H1 (cell line): ENCODE results near the gene CA14. TPM values are rescaled to one million over a fixed set of nuclear protein-coding genes. Genes with fewer than 3 reads are reported as not detected.

ENCODE experiments used
- CHD1 ChIP-seq: IDR thresholded peaks from 2 replicates; pipeline ENCODE4 v1.6.1; 2012; ENCODE audit warnings: low read depth, low read length, improper control_type of control experiment
- HDAC2 ChIP-seq, 2 experiments: fragments of 300-600 bp in 1 of 2; sonication (generic) in 1 of 2; IDR thresholded peaks; 2 replicates each; pipeline ENCODE4 v1.6.1; 2011 to 2012; ENCODE audit warnings: low read depth in 2 of 2, low read length in 2 of 2, mild to moderate bottlenecking in 2 of 2, moderate library complexity in 2 of 2, borderline replicate concordance in 1 of 2, inconsistent platforms in 1 of 2
- polyA plus RNA-seq, 7 experiments: library from polyadenylated mRNA; depleted of rRNA in 3 of 7; stranded (reverse) in 5 of 7; unstranded in 2 of 7; fragments of >200 nt in 5 of 7; fragments of 200-250 nt in 2 of 7; gene quantifications; 1 replicate in 5 of 7; 2 replicates in 1 of 7; 4 replicates in 1 of 7; pipeline versions ENCODE4 v1.2.1 to v1.2.3, GENCODE V29; 2011 to 2013; ENCODE audit warnings: missing spikeins in 2 of 7, mixed read lengths in 2 of 7
- total RNA-seq: library from RNA; stranded (reverse); fragmentation: NEBNext Ultra II Directional; extraction: Animal tissue kit (Norgen Biotek cat#: 25700); gene quantifications from 2 replicates; pipeline ENCODE4 v1.2.1, GENCODE V29; 2021

CA14 gene
- total and polyA plus RNA-seq, 2 of the 8 experiments (the other 6 are each of a cell fraction or from before 2014, with no cell fraction given): 52.3 to 105 TPM

DNA sequence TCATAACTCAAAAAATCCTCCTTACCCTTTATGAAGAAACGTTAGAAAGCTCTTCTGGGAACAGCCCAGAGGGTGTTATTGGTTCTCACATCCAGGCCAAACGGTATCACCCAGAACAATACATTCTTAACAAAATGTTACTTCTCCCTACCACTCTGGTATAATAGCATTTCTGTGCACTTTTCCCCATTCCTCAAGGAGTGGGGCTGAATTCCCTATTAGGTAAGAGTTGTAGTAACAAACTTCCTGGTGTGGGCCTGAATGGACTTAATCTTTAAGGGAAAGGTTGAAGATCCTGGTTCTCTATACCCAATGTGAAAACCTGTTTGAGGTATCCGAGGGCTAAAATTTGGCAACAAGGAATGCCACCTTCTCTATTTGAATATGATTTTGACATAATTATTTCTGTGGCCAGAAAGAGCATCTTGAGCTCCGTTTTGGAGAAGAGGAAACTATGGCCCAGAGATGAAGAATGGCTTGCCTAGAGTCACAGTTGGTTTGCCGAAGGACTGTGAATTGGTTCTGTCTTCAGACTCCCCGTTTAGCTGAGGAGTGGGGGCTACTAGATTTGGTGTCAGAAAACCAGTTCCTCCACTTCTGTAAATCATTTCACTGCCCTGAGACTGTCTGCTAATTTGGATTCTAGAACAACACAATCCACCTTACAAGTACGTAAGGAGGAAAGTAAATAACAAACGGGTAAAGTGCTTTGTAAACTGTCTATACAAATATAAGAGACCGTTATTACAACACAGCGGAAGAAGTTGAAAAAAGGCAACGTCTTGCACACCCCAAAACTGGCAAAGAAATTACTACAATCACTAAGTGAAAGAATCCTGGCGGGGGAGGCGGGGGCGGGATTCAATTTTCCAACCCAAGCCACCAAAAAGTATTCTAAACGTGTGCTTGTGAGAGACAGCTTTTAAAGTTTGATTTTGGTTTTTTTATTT, 23.9 kb upstream of the CA14 start (continued):
- TF ChIP-seq HDAC2 (IDR thresholded peaks at IDR 0.05; ENCODE audit: borderline replicate concordance in 1 of 2, low read depth in 2 of 2, low read length in 2 of 2): no peak
- TF ChIP-seq CHD1: no peak
